Gastrocnemius medialis (tissue), 4 donors: ENCODE measurements around the gene ABCB9. TPM values are rescaled to one million over a fixed set of nuclear protein-coding genes. Genes with fewer than 3 reads are reported as not detected.
A peak's percentile ranks its signal among the peaks of the same experiment; 100 is the strongest.
"Not testable (repeated sequence)": the region's sequence is repeated elsewhere in the genome, so short reads cannot be mapped to it uniquely, and the experiment has no call there.

Experiments
- ATAC-seq, 2 donors: fragments of 150-250 bp; one replicate each; pipeline ENCODE4 v1.9.1; 2016
- DNase-seq, 2 donors: peaks; one replicate each; pipeline ENCODE4 v3.0.0-alpha.2; 2019
- H3K27ac ChIP-seq, 4 donors: fragments of 200-600 bp; sonication (generic); 1 replicate in 1 of 4; 2 replicates in 3 of 4; pipeline ENCODE4 v1.5.1; 2016 to 2018; ENCODE audit warnings: mild to moderate bottlenecking in 2 of 4, moderate library complexity in 1 of 4
- H3K27me3 ChIP-seq, 3 donors: fragments of 200-600 bp; sonication (generic) in 2 of 3; 1 replicate in 1 of 3; 2 replicates in 2 of 3; pipeline versions ENCODE4 v1.5.1 to v1.6.0; 2016 to 2019; ENCODE audit warnings: mild to moderate bottlenecking in 1 of 3, moderate library complexity in 1 of 3
- H3K36me3 ChIP-seq, 2 donors: fragments of 200-600 bp; sonication (generic) in 1 of 2; one replicate each; pipeline ENCODE4 v1.5.1; 2017 to 2018
- H3K4me1 ChIP-seq, 2 donors: fragments of 200-600 bp; sonication (generic) in 1 of 2; one replicate each; pipeline ENCODE4 v1.5.1; 2016 to 2017; ENCODE audit warnings: mild to moderate bottlenecking in 2 of 2
- H3K4me3 ChIP-seq, 4 donors: fragments of 200-600 bp; sonication (generic) in 3 of 4; 1 replicate in 1 of 4; 2 replicates in 3 of 4; pipeline ENCODE4 v1.5.1; 2016 to 2019; ENCODE audit warnings: mild to moderate bottlenecking in 2 of 4
- H3K9me3 ChIP-seq, 3 donors: fragments of 200-600 bp; sonication (generic) in 2 of 3; 1 replicate in 1 of 3; 2 replicates in 2 of 3; pipeline ENCODE4 v1.5.1; 2016 to 2019
- POLR2A ChIP-seq, 2 donors: fragments of 450-650 bp; IDR thresholded peaks; one replicate each; pipeline ENCODE4 v1.6.1; 2017; ENCODE audit warnings: antibody characterized with exemption in 2 of 2, mild to moderate bottlenecking in 2 of 2, moderate library complexity in 2 of 2
- in situ Hi-C, 4 donors: fragments of 200-750 bp; cut with MboI; loops; one replicate each; pipeline versions ENCODE4 v1.15.0 to v1.8.0; 2017; ENCODE audit warnings: low sequenced_read_pairs in 4 of 4
- intact Hi-C: fragments of 100-400 bp; cut with DNase I; formaldehyde crosslinking; loops from one replicate; pipeline ENCODE4 v1.15.1; 2023; ENCODE audit warnings: low total_unique reads
- total RNA-seq, 4 donors: library from RNA; depleted of rRNA; stranded (reverse); fragments of >200 nt; gene quantifications; one replicate each; pipeline versions ENCODE4 v1.1.0 to v1.2.3, GENCODE V29; 2016
- TF ChIP-seq, protein P1 (sequence below), 5 experiments: fragments of 450-650 bp in 3 of 5; fragments of 200-600 bp in 2 of 5; sonication (generic) in 2 of 5; IDR thresholded peaks in 4 of 5; conservative IDR thresholded peaks in 1 of 5; 1 replicate in 4 of 5; 2 replicates in 1 of 5; pipeline ENCODE4 v1.5.1; 2016 to 2019; ENCODE audit warnings: antibody characterized with exemption in 5 of 5, mild to moderate bottlenecking in 3 of 5, moderate library complexity in 3 of 5

Gene ABCB9
- total RNA-seq, 4 donors from 2014 or later = 0.53 to 1.5 (median 0.99) TPM

DNA sequence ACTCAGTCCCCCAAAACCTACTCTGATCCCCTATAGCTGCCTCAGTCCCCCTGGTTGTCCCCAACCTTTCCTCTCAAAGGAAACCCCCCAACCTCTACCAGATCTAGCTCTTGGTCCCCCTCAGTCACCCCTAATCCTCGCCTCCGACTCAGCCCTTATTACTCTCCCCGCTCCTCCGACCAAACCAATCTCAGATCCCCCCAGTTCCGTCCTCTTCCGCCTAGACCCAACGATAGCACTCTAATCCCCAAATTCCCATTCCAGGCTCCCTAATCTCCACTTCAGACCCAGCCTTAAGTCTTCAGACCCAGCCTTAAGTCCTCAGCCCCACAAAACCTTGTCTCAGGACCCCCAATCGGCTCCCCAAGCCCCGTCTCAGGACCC lies 71.0 kb downstream of the ABCB9 start:
- Histone ChIP-seq H3K4me3 (peak overlapping the region; percentile 82 to 96 (median 94)), H3K27ac (peak overlapping the region; percentile 79 to 85 (median 84)), H3K9me3 (no peaks in the 10 kb centered on the region), H3K36me3 (no peaks in the 10 kb centered on the region), H3K4me1 (peaks cover 39 to 47% of the 10 kb centered on the region in 2 donors), H3K27me3 (no peaks in the 10 kb centered on the region)
- ATAC-seq (peak in 1 of 2 donors; percentile 24), DNase-seq (no peak)
- intact Hi-C loops (no loop called here), in situ Hi-C loops (no loop called here)
- TF ChIP-seq, protein P1, sequence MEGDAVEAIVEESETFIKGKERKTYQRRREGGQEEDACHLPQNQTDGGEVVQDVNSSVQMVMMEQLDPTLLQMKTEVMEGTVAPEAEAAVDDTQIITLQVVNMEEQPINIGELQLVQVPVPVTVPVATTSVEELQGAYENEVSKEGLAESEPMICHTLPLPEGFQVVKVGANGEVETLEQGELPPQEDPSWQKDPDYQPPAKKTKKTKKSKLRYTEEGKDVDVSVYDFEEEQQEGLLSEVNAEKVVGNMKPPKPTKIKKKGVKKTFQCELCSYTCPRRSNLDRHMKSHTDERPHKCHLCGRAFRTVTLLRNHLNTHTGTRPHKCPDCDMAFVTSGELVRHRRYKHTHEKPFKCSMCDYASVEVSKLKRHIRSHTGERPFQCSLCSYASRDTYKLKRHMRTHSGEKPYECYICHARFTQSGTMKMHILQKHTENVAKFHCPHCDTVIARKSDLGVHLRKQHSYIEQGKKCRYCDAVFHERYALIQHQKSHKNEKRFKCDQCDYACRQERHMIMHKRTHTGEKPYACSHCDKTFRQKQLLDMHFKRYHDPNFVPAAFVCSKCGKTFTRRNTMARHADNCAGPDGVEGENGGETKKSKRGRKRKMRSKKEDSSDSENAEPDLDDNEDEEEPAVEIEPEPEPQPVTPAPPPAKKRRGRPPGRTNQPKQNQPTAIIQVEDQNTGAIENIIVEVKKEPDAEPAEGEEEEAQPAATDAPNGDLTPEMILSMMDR (IDR thresholded peaks at IDR 0.05 in 4 of 5, conservative IDR thresholded peaks at IDR 0.05 in 1 of 5) = no peak
- no peak for TF ChIP-seq POLR2A (IDR thresholded peaks at IDR 0.05)

DNA sequence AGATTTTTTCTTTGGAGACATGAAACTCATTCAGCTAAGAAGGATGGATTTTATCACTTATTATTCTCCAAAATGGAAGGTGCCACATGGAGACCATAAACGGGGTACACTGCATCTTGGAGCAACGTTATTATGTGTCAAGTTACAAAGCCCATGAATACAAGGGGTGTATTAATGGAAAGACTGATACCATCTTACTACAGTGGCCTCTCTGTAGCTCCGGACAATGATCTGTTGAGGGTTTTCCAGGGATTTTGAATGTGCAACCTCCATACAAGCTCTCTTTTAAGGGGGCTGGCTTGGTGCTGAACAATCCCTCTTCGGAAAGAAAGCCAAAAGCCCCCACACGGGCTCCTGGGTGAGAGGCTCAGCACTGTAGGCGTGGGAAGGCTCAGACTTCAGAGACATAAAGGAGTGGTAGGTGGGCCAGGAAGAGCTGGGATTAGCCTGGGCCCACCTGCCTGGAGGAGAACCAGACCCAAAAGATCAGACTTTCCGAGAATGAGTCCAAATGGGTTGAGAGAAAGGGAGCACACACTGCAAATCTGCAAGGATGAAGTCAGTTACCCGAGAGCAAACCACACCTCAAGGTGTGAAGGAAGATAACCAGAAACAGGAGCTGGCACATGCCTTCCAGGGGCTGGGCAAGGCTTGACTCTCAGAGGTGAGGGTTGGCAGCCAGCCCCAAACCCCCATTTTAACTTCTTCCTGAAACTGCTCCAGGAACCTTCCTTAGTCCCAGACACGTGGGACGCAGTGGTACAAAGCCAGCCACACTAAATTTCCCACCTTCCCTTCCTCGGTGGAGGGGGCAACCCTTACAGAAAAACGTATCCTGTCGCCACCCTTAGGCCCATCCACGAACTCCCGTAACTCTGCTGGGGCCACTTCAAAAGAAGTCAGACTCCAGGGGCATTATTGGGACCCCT lies 71.8 kb downstream of the ABCB9 start:
- Histone ChIP-seq H3K27me3 (no peaks in the 10 kb centered on the region), H3K9me3 (no peaks in the 10 kb centered on the region), H3K27ac (peak overlapping the region; percentile 79 to 85 (median 84)), H3K36me3 (no peaks in the 10 kb centered on the region), H3K4me3 (peak overlapping the region; percentile 82 to 96 (median 94)), H3K4me1 (peaks cover 40 to 52% of the 10 kb centered on the region in 2 donors)
- intact Hi-C loops = no loop called here
- no peak for ATAC-seq
- in situ Hi-C loops = no loop called here
- no peak for DNase-seq
- TF ChIP-seq, protein P1 (IDR thresholded peaks at IDR 0.05 in 4 of 5, conservative IDR thresholded peaks at IDR 0.05 in 1 of 5) = no peak
- no peak for TF ChIP-seq POLR2A (IDR thresholded peaks at IDR 0.05)

DNA sequence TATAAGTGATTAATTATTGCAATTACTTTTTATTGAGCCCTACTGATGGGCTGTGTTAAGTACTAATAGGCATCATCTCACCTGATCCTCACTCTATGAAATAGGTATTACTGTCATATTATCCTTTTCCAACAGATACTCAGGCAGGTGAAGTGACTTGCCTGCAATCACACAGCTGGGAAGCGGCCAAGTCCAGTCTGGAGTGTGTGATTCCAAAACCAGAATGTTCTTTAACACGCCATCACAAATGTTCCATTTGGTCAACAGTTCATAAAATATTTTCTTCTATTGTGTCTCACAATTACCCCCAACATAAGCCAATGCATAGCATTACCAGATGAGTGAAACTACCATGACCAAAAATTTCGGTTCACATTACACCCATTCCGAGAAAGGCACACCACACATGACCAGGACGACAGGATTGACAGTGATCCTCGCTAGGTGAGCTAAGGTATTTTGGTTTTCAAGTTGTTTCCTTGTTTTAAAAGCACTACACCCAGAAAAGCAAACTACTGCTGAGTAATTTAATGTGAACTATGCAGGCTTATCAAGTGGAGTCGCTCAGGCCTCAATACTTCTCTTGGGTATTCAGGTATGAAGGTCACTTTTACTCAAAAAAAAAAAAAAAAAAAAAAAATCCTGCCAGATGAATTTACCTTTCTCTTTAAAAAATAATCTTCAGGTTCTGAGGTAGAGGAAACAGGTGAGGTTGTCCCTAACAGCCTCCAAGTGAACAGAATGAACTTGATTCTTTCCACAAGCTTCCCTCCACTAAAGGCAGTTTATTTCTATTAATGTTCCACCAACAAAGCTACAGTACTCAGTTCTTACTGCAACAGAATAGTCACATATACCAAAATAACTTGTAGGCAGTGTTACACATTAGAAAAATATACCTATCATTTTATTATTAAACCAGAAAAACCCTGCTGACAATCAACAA lies 72.8 kb downstream of the ABCB9 start:
- peaks cover 50 to 62% of the 10 kb centered on the region in 2 donors for H3K4me1 ChIP-seq
- intact Hi-C loops = no loop called here
- in situ Hi-C loops = no loop called here
- no peak for TF ChIP-seq POLR2A (IDR thresholded peaks at IDR 0.05)
- TF ChIP-seq, protein P1 (IDR thresholded peaks at IDR 0.05 in 4 of 5, conservative IDR thresholded peaks at IDR 0.05 in 1 of 5) = no peak
- H3K27me3 ChIP-seq = no peaks in the 10 kb centered on the region
- H3K36me3 ChIP-seq = no peaks in the 10 kb centered on the region
- DNase-seq (no peak), ATAC-seq (no peak)
- H3K4me3 ChIP-seq = peak overlapping the region in 2 of 4 donors; percentile 82 to 96
- no peaks in the 10 kb centered on the region for H3K9me3 ChIP-seq
- H3K27ac ChIP-seq = peak overlapping the region; percentile 79 to 85 (median 84)

DNA sequence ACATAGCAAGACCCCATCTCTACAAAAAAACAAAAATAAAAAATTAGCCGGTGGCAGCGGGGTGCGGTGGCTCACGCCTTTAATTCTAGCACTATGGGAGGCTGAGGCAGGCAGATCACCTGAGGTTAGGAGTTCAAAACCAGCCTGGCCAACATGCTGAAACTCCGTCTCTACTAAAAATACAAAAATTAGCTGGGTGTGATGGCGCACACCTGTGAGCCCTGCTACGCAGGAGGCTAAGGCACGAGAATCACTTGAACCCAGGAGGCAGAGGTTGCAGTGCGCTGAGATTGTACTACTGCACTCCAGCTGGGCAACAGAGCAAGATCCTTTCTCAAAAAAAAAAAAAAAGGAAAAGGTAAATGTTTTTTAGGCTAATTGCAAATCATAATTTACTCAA lies 73.5 kb downstream of the ABCB9 start:
- H3K9me3 ChIP-seq, H3K36me3 ChIP-seq, in situ Hi-C loops, DNase-seq, intact Hi-C loops, ATAC-seq, H3K27me3 ChIP-seq: not testable (repeated sequence)
- Histone ChIP-seq H3K4me1 (peaks cover 57 to 64% of the 10 kb centered on the region in 2 donors), H3K27ac (peak overlapping the region in 3 of 4 donors; percentile 7 to 84 (median 53)), H3K4me3 (peak overlapping the region in 1 of 4 donors; percentile 36)
